Fibroblast of mammary gland (primary cell): Measurements from ENCODE around the gene PEG3.
A peak's percentile ranks its signal among the peaks of the same experiment; 100 is the strongest.

ENCODE experiments used
- DNase-seq: peaks from one replicate; pipeline ENCODE4 v3.0.0-alpha.2; 2010; ENCODE audit warnings: low read depth
- H3K4me3 ChIP-seq: 2 replicates; pipeline ENCODE4 v1.5.1; 2011; ENCODE audit warnings: low read depth, mild to moderate bottlenecking, low read length, moderate library complexity; ENCODE audit not compliant: control insufficient read depth
- CTCF ChIP-seq: conservative IDR thresholded peaks from 2 replicates; pipeline ENCODE4 v1.5.1; 2011; ENCODE audit warnings: low read depth, low read length, inconsistent platforms; ENCODE audit not compliant: control insufficient read depth, insufficient read depth

PEG3 gene

DNA sequence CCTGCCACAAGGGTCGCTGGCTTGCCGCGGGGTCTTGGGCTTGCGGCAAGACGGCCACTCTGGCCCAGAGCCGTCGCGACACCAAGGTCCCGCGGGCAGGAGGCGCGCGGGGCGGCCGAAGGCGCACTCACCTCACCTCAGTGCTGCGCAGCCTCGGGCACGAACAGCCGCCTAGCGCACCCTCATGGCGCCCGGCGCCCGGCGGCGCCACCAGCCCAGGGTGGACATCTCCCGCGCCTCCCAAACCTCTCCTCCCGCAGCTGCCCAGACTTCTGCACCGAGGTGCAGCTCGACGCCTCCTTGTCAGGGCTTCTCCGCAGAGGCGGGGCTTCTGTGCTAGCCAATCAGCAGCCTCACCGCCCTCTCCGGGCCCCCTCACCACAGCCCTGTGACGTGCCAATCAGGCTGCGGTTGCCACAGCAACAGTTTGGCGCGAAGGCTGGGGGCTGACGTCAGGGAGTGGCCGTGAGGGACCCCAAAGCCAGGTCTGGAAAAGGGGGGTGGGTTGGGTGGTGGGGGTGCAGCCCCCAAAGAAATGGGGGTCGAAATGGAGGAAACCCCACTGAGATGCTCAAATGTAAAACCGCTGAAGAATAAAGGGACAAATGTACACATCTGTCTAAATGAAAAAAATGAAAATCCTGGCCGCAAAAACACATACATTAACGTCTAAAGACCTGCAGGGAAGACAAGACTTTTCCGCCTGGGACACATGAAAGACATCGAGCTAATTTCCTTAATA is at the start of gene PEG3, which contains the start of gene ZIM2:
Gene PEG3 (minus strand): TSS at position 276 of the 742 bp plus-strand sequence. CDS start 16,071 bp downstream, outside the sequence.
Gene ZIM2 (minus strand): TSS at position 276 of the 742 bp plus-strand sequence. CDS start 16,449 bp downstream, outside the sequence.
- TF ChIP-seq CTCF: no peak

GRCh38 chr19:56885173-56885985 is 44.9 kb upstream of the PEG3 start:
- TF ChIP-seq CTCF: no peak
- no peak for DNase-seq
- no peak overlapping the region for H3K4me3 ChIP-seq

More for the DNA sequence above, at the start of gene PEG3, which contains the start of gene ZIM2:
- H3K4me3 ChIP-seq: peak within 1 kb of the TSS; percentile 16
- DNase-seq: peak; percentile 0

GRCh38 chr19:56884441-56884840 is 43.9 kb upstream of the PEG3 start:
- no peak overlapping the region for H3K4me3 ChIP-seq
- TF ChIP-seq CTCF: no peak

GRCh38 chr19:56880592-56881190 is 40.2 kb upstream of the PEG3 start:
- no peak for TF ChIP-seq CTCF
- no peak overlapping the region for H3K4me3 ChIP-seq
- no peak for DNase-seq

More at GRCh38 chr19:56884441-56884840, 43.9 kb upstream of the PEG3 start:
- DNase-seq: no peak

DNA sequence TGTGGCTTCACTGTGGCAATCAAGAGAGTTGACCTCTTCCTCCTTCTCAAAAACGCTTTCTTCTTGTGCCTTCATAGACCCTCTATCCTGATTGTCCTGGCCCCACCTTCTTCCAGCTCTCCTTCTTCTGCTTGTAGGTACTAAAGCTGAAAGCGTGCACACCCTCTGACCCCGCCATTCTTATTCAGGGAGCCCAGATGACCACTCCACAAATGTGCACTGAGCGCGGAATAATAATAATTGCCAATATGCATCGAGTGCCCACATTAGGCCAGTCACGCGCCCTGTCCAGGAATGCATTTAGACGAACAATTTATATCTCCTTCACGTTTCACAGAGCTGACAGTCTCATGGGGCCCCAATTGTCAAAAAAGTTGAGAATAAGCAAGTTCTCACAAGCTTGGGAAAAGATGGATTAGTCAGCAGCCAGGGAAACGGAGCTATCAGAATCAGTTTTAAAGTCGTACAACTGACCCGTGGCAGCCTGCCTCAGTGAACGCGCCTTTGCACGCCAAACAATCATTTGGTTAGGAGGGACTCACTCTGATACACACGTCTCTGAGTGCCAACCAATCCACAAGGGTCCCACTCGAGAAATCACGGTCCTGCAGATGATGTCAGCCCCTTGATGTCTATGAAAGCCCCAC is 36.7 kb upstream of the PEG3 start:
- no peak for DNase-seq
- no peak for TF ChIP-seq CTCF
- H3K4me3 ChIP-seq: no peak overlapping the region

- no peak for TF ChIP-seq CTCF
- no peak for DNase-seq
- no peak overlapping the region for H3K4me3 ChIP-seq
These were observed 35.2 kb upstream of the PEG3 start for GRCh38 chr19:56875717-56876116.
